ENCODE data around the gene PAIP2.

PAIP2 gene

GRCh38 chr5:139417214-139417613 lies 75.6 kb downstream of the PAIP2 start:
- no peak for ATAC-seq
- H3K9me3 Mint-ChIP-seq = no peaks in the 10 kb centered on the region
- peaks cover under 1% of the 10 kb centered on the region for H3K4me1 Mint-ChIP-seq
- H3K4me3 Mint-ChIP-seq = no peak overlapping the region
- no peak overlapping the region for H3K27ac Mint-ChIP-seq
- no peaks in the 10 kb centered on the region for H3K27me3 Mint-ChIP-seq
- peaks cover 44% of the 10 kb centered on the region for H3K36me3 Mint-ChIP-seq

- Mint-ChIP-seq H3K27ac (no peak overlapping the region), H3K27me3 (no peaks in the 10 kb centered on the region), H3K36me3 (peaks cover 39% of the 10 kb centered on the region), H3K9me3 (no peaks in the 10 kb centered on the region), H3K4me3 (no peak overlapping the region), H3K4me1 (peaks cover 6% of the 10 kb centered on the region)
- ATAC-seq = no peak
These were observed 77.1 kb downstream of the PAIP2 start for GRCh38 chr5:139418793-139419192.

Data from stimulated activated memory B cell treated with anti-CD40 and anti-IgM and Interleukin-4, amounts not matched to agents 10 μg/mL and 1 μg/mL and 100 μg/mL, for 72 hours (primary cell).